ENCODE measurements around the gene TMEM50A.
"Not testable (repeated sequence)": the region's sequence is repeated elsewhere in the genome, so short reads cannot be mapped to it uniquely, and the experiment has no call there.

DNA sequence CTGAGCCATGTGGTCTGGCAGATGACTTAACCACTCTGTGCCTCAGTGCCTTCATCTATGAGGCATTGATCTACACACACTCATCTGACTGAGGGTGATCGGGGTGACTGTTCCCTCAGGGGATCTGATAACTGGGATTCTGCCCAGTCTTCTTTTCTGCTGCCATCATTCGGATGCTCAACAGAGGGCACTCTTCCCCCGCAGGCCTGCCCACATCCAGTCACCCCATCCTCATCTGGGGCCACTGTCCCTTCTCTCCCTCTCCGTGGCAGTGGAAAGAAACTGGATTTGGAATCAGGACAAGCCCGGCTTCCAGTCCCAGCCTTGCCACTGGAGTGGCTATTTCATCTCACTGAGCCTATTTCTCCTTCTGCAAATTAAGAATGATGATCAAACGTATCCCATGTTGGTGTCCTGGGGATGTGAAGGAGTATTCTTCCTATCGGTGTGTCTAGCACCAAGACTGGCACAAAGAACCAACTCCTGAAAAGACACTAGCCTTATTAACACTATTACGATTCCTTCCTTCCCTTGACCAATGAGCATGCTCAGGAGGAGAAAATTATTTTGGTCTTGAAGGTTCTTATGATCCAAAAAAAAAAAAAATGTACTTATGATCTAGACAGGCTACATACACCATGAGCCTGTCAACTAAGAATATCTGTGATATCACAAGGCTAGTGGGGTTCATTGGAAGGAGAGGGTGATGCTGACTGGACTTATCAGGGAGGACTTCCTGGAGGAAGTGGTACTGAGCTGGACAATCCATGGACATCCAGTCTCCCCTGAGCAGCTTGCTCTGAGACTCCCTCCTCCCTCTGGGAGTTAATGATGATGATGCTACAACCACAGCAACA, 65.0 kb downstream of the TMEM50A start:
- not testable (repeated sequence) for TF ChIP-seq EZH2 (IDR thresholded peaks at IDR 0.05; ENCODE audit: borderline replicate concordance, low read depth, low read length, severe bottlenecking)
- TF ChIP-seq, protein P1, sequence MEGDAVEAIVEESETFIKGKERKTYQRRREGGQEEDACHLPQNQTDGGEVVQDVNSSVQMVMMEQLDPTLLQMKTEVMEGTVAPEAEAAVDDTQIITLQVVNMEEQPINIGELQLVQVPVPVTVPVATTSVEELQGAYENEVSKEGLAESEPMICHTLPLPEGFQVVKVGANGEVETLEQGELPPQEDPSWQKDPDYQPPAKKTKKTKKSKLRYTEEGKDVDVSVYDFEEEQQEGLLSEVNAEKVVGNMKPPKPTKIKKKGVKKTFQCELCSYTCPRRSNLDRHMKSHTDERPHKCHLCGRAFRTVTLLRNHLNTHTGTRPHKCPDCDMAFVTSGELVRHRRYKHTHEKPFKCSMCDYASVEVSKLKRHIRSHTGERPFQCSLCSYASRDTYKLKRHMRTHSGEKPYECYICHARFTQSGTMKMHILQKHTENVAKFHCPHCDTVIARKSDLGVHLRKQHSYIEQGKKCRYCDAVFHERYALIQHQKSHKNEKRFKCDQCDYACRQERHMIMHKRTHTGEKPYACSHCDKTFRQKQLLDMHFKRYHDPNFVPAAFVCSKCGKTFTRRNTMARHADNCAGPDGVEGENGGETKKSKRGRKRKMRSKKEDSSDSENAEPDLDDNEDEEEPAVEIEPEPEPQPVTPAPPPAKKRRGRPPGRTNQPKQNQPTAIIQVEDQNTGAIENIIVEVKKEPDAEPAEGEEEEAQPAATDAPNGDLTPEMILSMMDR (IDR thresholded peaks at IDR 0.05; ENCODE audit: borderline replicate concordance, extremely low read depth, low read length, poor library complexity, severe bottlenecking) = peak; percentile 36
